Measurements from ENCODE around the gene DLG3. TPM values are rescaled to one million over a fixed set of nuclear protein-coding genes. Genes with fewer than 3 reads are reported as not detected.

Gene DLG3
- total RNA-seq, 1 donor from 2014 or later: 7.9 TPM

GRCh38 chrX:70411475-70411874 lies 33.2 kb upstream of the DLG3 start:
- no peak for DNase-seq
- Histone ChIP-seq H3K27ac (replicated peaks) (no peak overlapping the region), H3K4me3 (no peak overlapping the region), H3K36me3 (no peaks in the 10 kb centered on the region), H3K4me1 (no peaks in the 10 kb centered on the region), H3K27me3 (ENCODE audit: low read depth) (no peaks in the 10 kb centered on the region), H3K9me3 (replicated peaks) (no peaks in the 10 kb centered on the region)
- TF ChIP-seq CTCF (IDR thresholded peaks at IDR 0.05; ENCODE audit: borderline replicate concordance): no peak
- intact Hi-C loops (cut with micrococcal nuclease): no loop called here

- no peak for DNase-seq
- TF ChIP-seq CTCF (IDR thresholded peaks at IDR 0.05; ENCODE audit: borderline replicate concordance): no peak
- intact Hi-C loops (cut with micrococcal nuclease): no loop called here
- no peaks in the 10 kb centered on the region for H3K36me3 ChIP-seq
- H3K4me3 ChIP-seq: no peak overlapping the region
- H3K4me1 ChIP-seq: no peaks in the 10 kb centered on the region
- H3K27me3 ChIP-seq (ENCODE audit: low read depth): peaks cover 5% of the 10 kb centered on the region
- no peaks in the 10 kb centered on the region for H3K9me3 ChIP-seq (replicated peaks)
- no peak overlapping the region for H3K27ac ChIP-seq (replicated peaks)
These were observed 23.0 kb upstream of the DLG3 start for GRCh38 chrX:70421618-70422017.

- H3K9me3 ChIP-seq (replicated peaks): no peaks in the 10 kb centered on the region
- intact Hi-C loops (cut with micrococcal nuclease): no loop called here
- TF ChIP-seq CTCF (IDR thresholded peaks at IDR 0.05; ENCODE audit: borderline replicate concordance): peak; percentile 31
- H3K27ac ChIP-seq (replicated peaks): no peak within 1 kb of the TSS
- no peaks in the 10 kb centered on the region for H3K4me1 ChIP-seq
- no peak within 1 kb of the TSS for H3K4me3 ChIP-seq
- no peaks in the 10 kb centered on the region for H3K36me3 ChIP-seq
- no peak for DNase-seq
- peaks cover 5% of the 10 kb centered on the region for H3K27me3 ChIP-seq (ENCODE audit: low read depth)
These were observed 21.7 kb upstream of the DLG3 start, which contains the start of gene GDPD2 for GRCh38 chrX:70422851-70423341. GDPD2 (plus strand) TSS chrX:70423314; CDS start chrX:70424985, 1,671 bp downstream.

GRCh38 chrX:70423936-70424675 lies 20.5 kb upstream of the DLG3 start:
- Histone ChIP-seq H3K36me3 (no peaks in the 10 kb centered on the region), H3K4me3 (no peak overlapping the region), H3K9me3 (replicated peaks) (no peaks in the 10 kb centered on the region), H3K27me3 (ENCODE audit: low read depth) (peaks cover 5% of the 10 kb centered on the region), H3K27ac (replicated peaks) (no peak overlapping the region), H3K4me1 (no peaks in the 10 kb centered on the region)
- intact Hi-C loops (cut with micrococcal nuclease): no loop called here
- no peak for TF ChIP-seq CTCF (IDR thresholded peaks at IDR 0.05; ENCODE audit: borderline replicate concordance)
- DNase-seq: no peak

GRCh38 chrX:70424801-70425200 lies 19.8 kb upstream of the DLG3 start:
- Histone ChIP-seq H3K36me3 (no peaks in the 10 kb centered on the region), H3K27ac (replicated peaks) (no peak overlapping the region), H3K27me3 (ENCODE audit: low read depth) (peaks cover 5% of the 10 kb centered on the region), H3K4me3 (no peak overlapping the region), H3K9me3 (replicated peaks) (no peaks in the 10 kb centered on the region), H3K4me1 (no peaks in the 10 kb centered on the region)
- intact Hi-C loops (cut with micrococcal nuclease): no loop called here
- TF ChIP-seq CTCF (IDR thresholded peaks at IDR 0.05; ENCODE audit: borderline replicate concordance): no peak
- no peak for DNase-seq

Data from left ventricle myocardium inferior (tissue), 1 donor.